ENCODE measurements around the gene GNLY.

DNA sequence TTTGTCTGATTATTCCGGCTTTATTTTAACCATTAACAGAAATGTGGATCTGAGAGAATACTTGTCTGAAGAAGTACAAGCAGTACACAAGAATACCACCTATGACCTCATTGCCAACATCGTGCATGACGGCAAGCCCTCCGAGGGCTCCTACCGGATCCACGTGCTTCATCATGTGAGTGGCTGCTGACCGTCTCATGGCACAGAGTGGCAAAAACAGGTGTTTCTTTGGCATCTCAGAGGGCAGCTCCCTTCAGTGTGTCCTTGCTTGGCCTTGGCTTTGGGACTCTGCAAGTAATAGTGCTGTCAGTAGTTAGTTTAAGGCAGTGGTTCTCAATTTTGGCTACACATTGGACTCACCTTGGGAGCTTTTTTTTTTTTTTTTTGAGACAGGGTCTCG is 49.2 kb upstream of the GNLY start:
- TF ChIP-seq NFIC (IDR thresholded peaks at IDR 0.05; ENCODE audit: low read length) (no peak), SP1 (IDR thresholded peaks at IDR 0.05) (no peak), SP1 (CRISPR knock-in tag; IDR thresholded peaks at IDR 0.05) (no peak), ZNF614 (CRISPR knock-in tag; IDR thresholded peaks at IDR 0.05; ENCODE audit: borderline replicate concordance) (no peak), MAZ (IDR thresholded peaks at IDR 0.05; ENCODE audit: borderline replicate concordance, low read depth, low read length) (no peak), MAZ (CRISPR knock-in tag; IDR thresholded peaks at IDR 0.05; ENCODE audit: low read depth) (no peak), ZNF18 (CRISPR knock-in tag; IDR thresholded peaks at IDR 0.05; ENCODE audit: insufficient replicate concordance) (no peak), RAD21 (CRISPR knock-in tag; IDR thresholded peaks at IDR 0.05) (no peak), MEF2D (CRISPR knock-in tag; IDR thresholded peaks at IDR 0.05) (no peak), GABPB1 (CRISPR knock-in tag; IDR thresholded peaks at IDR 0.05) (no peak), ARID4A (CRISPR knock-in tag; IDR thresholded peaks at IDR 0.05; ENCODE audit: borderline replicate concordance) (no peak), NR3C1 (CRISPR knock-in tag; IDR thresholded peaks at IDR 0.05) (no peak)
- TF ChIP-seq, protein P1, sequence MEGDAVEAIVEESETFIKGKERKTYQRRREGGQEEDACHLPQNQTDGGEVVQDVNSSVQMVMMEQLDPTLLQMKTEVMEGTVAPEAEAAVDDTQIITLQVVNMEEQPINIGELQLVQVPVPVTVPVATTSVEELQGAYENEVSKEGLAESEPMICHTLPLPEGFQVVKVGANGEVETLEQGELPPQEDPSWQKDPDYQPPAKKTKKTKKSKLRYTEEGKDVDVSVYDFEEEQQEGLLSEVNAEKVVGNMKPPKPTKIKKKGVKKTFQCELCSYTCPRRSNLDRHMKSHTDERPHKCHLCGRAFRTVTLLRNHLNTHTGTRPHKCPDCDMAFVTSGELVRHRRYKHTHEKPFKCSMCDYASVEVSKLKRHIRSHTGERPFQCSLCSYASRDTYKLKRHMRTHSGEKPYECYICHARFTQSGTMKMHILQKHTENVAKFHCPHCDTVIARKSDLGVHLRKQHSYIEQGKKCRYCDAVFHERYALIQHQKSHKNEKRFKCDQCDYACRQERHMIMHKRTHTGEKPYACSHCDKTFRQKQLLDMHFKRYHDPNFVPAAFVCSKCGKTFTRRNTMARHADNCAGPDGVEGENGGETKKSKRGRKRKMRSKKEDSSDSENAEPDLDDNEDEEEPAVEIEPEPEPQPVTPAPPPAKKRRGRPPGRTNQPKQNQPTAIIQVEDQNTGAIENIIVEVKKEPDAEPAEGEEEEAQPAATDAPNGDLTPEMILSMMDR (CRISPR knock-in tag; IDR thresholded peaks at IDR 0.05): no peak
